Stimulated activated CD8-positive, alpha-beta memory T cell treated with anti-CD3 and anti-CD28 coated beads, Interleukin-4, amount 100 ng/mL, for 4 hours (primary cell): ENCODE measurements around the gene GPR3.
"Not testable (repeated sequence)": the region's sequence is repeated elsewhere in the genome, so short reads cannot be mapped to it uniquely, and the experiment has no call there.

Source experiments
- DNase-seq, 2 donors: peaks; one replicate each; pipeline ENCODE4 v3.0.0-alpha.2; 2020; ENCODE audit warnings: low read depth in 2 of 2, low spot score in 1 of 2

GPR3 gene

GRCh38 chr1:27418326-27419185 is 26.1 kb downstream of the GPR3 start:
- no peak for DNase-seq

GRCh38 chr1:27423709-27424108 is 31.3 kb downstream of the GPR3 start:
- DNase-seq = no peak

GRCh38 chr1:27427329-27427728 is 34.9 kb downstream of the GPR3 start:
- no peak for DNase-seq

- DNase-seq = no peak
Observed at GRCh38 chr1:27427816-27428315, 35.4 kb downstream of the GPR3 start.

GRCh38 chr1:27428316-27429028 is 36.0 kb downstream of the GPR3 start:
- DNase-seq = no peak

- no peak for DNase-seq
Observed at GRCh38 chr1:27429029-27429425, 36.6 kb downstream of the GPR3 start.

GRCh38 chr1:27430903-27431600 is 38.6 kb downstream of the GPR3 start:
- no peak for DNase-seq

- DNase-seq = no peak
Observed at GRCh38 chr1:27431601-27431940, 39.1 kb downstream of the GPR3 start.

- DNase-seq = not testable (repeated sequence)
Observed at GRCh38 chr1:27432725-27433124, 40.3 kb downstream of the GPR3 start.

GRCh38 chr1:27433706-27434105 is 41.3 kb downstream of the GPR3 start:
- no peak for DNase-seq

- no peak for DNase-seq
Observed at GRCh38 chr1:27435566-27436203, 43.3 kb downstream of the GPR3 start.

GRCh38 chr1:27436204-27437159 is 44.1 kb downstream of the GPR3 start:
- no peak for DNase-seq

GRCh38 chr1:27438621-27439061 is 46.2 kb downstream of the GPR3 start:
- DNase-seq = no peak

GRCh38 chr1:27439150-27439549 is 46.7 kb downstream of the GPR3 start:
- DNase-seq = no peak

- DNase-seq = no peak
Observed at GRCh38 chr1:27444632-27445031, 52.2 kb downstream of the GPR3 start.
